Fibroblast of lung (primary cell): ENCODE data around the gene L3MBTL3.

ENCODE experiments used
- CTCF ChIP-seq, 2 donors: IDR thresholded peaks in 1 of 2; conservative IDR thresholded peaks in 1 of 2; 1 replicate in 1 of 2; 2 replicates in 1 of 2; pipeline ENCODE4 v1.5.1; 2011 to 2012; ENCODE audit warnings: low read length in 2 of 2, control low read depth in 1 of 2, inconsistent platforms in 1 of 2, low read depth in 1 of 2, mild to moderate bottlenecking in 1 of 2
- EZH2 ChIP-seq: IDR thresholded peaks from 2 replicates; pipeline ENCODE4 v1.5.1; 2012; ENCODE audit warnings: low read length, control low read depth, mild to moderate bottlenecking; ENCODE audit errors: missing control alignments

- TF ChIP-seq CTCF (conservative IDR thresholded peaks at IDR 0.05 in 1 of 2, IDR thresholded peaks at IDR 0.05 in 1 of 2; ENCODE audit: low read depth in 1 of 2, low read length in 2 of 2) (no peak), EZH2 (no peak)
Observed at GRCh38 chr6:130063806-130064205, 45.4 kb downstream of the L3MBTL3 start.
